Activated naive CD4-positive, alpha-beta T cell (primary cell): ENCODE measurements around the gene SLC35A3.
"Not testable (repeated sequence)": the region's sequence is repeated elsewhere in the genome, so short reads cannot be mapped to it uniquely, and the experiment has no call there.

Experiments
- DNase-seq, 4 experiments: peaks; one replicate each; lab custom pipeline; 2025; lab: John Stamatoyannopoulos, UW

The SLC35A3 gene

DNA sequence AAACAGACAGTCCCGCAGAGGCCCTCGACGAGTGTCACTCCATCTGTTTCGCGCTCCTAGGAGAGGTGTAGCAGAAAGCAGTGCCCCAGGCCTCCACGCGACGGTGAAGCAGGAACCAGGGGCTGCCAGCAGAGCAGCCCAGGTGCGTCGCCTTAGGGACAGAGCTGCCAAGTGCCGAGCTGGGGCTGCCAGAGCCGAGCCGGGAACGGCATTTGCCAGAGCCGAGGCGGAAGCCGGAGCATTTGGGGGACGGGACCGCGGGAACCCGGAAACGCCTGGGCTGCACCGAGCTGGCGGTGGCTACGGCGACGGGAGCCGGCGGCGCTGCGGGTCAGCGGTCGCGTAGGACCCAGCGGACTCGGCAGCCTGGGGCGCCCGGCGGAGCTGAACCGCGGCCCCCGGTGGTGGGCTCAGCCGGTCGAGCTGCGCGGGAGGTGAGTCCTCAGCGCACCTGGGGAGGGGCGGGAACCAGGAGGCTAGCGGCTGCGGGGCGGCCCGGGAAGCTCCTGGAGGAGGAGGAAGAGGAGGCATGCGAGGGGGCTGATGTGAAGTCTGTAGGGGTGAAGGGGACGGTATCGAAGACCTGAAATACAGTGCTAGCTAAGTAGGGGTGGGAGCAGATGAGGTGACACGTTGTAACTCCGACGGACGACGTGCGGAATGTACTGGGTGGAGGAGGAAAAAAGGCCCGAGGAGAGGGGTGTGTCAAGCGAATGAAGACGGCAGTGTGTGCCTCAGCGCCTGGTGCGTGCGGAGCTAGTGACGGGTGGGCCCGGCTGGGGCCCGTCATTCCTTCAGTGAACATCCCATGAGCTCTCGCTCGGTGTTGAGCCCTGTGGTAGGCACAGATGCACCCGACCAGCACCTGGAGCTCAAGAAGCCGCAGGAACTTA, at the start of gene SLC35A3:
SLC35A3 (plus strand) TSS at position 268 of the 893 bp plus-strand sequence. CDS start 23,559 bp downstream, outside the sequence.
- DNase-seq: peak; percentile 54 to 72 (median 62)

DNA sequence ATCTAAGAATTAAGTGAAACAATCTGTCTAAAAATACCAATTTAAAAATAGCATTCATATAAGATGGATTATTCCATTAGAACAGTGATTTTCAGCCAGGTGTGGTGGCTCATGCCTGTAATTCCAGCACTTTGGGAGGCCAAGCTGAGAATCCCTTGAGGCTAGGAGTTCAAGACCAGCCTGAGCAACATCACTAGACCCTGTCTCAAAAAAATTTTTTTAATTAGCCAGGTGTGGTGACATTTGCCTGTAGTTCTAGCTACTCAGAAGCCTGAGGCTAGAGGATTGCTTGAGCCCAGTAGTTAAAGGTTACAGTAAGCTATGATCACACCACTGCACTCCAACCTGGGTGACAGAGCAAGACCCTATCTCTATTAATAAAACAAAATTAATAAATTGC, 35.0 kb upstream of the SLC35A3 start:
- no peak for DNase-seq

DNA sequence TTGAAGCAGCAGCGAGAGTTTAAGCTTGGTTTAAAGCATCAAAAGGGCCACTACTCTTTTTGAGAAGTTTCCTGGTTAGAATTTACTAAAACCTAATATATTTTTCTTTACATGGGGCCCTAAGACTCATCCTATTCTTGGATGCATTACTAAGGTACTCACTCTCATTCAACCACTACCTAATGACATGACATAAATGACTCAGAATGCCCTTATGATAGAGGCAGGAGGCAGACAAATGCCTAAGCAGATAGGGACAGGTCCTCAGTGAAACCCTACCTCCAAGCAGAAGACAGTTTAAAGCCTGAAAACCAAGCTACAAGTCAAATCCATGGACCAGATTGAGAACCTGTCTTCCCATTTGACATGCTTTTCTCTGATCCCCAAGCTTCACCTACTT, 34.3 kb upstream of the SLC35A3 start:
- DNase-seq: no peak

DNA sequence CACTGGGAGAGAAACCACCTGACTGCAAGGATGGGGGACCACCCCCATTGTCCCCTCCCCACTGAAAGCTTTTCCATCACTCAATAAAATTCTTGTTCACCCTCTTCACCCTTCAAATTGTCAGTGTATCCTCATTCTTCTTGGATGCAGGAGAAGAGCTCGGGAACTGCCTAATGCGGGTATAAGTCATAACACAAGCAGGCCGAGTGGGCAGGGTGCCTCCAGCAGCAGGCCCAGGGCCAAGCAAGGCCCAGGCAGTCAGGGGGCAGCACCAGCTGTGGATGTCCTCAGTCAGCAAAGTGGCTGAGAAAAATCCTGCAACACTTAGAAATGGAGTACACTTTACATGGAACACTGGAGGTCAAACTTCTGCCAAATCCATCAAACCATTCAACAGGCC, 33.7 kb upstream of the SLC35A3 start:
- no peak for DNase-seq

DNA sequence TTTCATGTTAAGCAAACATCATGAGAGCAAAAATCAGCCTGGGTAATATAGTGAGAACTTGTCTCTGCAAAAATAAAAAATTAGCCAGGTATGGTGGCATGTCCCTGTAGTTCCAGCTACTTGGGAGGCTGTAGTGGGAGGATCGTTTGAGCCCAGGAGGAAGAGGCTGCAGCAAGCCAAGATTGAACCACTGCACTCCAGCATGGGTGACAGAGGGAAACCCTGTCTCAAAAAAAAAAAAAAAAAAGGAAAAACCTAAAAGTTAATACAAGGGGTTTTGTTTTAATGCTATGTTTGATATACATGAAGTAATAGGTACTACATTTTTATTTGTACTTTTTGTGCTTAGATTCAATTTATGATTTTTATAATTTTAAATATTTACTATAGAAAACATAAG, 27.1 kb upstream of the SLC35A3 start:
- no peak for DNase-seq

DNA sequence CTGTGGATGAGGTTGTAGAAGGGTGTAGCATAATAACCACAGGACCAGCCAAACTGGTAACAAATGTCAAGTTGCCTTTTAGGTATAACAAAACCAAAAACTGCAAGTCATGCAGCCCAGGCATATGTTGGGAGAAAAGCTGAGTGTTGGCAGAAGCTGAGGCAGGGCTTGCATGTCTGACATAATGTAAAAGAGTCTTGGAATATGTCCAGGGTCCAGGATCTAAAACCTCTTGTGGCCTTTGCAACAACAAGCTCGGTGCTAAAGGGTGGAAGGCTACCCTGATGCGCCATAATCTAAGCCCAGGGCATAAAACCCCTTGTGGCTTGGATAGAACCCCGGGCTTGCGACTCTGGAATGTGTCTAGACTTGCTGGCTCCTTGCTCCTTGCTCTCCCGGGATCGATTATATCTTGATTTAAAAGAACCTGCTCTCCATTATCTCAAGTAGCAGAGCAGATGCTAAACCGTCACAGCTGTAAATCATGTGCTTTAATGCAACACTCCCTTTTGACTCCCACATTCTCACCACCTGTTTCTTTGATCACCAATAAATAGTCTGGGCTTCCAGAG, 26.5 kb upstream of the SLC35A3 start:
- DNase-seq: no peak

DNA sequence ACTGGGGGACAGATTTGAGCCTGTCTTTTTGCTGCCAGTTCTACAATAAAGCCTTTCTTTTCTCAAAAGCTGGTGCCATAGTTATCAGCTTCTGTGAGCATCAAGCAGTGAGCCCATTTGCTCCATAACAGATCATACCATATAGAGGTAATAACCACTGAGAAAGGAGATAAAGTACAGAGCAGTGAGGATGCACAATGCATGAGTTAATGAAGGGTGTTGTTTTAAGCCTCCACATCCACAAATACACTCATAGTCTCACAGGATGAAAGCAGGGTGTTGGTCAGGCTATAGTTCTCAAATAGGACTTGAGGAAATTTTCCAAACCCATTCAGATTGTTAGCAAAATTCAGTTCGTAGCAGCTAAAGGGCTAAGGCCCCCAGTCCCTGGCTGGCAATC, 25.6 kb upstream of the SLC35A3 start:
- DNase-seq: no peak

DNA sequence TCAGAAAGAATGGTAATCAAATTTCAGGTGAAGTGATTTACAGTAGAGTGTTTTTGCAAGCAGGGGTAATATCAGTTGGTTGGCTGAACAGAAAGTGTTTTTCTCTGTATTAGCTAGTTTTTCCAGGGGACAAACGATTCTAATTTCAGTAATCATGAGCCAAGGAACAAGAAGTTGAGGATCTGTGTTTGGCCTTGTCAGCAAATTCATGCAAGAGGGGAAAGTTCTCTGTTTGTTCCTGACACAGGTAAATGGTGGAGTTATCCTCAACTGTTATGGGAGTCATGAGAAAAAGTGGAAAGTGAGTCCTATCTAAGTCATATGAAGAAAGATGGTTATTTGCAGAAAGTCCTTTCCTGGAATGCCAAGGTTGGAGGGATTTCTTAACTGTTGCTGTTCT, 24.6 kb upstream of the SLC35A3 start:
- no peak for DNase-seq

DNA sequence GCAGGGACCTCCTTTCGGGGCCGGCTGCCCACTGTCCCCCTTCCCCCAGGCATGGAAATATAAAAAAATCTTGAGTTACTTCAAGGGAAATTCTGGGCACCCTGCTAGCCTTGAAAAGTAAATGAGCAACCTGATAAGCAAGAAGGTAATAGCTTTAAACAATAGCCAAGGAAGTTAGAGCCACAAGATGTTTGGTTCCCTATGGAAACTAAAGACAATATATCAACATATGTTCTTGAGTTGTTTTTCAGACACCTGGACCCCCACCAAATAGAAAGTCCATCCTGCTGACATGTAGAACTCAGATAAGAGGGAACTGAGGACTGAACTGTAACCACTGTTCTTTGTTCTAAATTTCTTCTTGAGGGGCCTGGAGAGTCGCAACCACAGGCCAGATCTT, 19.3 kb upstream of the SLC35A3 start:
- DNase-seq: no peak

DNA sequence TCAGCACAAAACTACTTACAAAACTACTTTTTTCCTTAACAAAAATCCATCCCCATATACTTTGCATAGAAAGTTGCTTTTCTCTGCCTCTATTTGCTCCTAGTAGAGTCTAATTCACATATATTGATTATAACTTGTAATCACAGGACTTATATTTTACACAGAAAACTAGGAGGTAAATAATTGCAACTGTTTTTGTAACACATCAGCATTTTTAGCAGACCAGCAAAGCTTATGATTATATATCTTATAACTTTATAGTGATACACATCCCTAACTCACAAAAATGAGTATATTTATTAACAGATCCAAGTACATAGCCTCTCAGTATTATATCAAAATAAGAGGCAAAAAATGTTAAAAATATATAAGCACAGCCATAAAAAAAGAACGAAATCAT, 17.3 kb upstream of the SLC35A3 start:
- DNase-seq: no peak

DNA sequence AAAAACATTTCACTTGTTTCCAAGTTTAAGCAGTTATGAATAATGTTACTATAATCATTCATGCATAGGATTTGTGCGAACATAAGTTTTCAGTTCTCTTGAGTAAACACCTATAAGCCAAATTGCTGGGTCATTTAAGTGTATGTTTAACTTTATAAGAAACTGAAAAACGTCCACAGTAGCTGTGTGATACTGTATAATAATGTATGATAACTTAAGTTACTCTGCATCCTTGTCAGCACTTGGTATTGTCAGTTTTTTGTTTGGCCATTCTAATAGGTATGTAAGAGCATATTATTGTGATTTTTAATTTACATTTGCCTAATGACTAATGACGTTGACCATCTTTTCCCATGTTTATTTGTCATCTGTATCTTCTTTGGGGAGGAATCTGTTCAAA, 14.4 kb upstream of the SLC35A3 start:
- no peak for DNase-seq

DNA sequence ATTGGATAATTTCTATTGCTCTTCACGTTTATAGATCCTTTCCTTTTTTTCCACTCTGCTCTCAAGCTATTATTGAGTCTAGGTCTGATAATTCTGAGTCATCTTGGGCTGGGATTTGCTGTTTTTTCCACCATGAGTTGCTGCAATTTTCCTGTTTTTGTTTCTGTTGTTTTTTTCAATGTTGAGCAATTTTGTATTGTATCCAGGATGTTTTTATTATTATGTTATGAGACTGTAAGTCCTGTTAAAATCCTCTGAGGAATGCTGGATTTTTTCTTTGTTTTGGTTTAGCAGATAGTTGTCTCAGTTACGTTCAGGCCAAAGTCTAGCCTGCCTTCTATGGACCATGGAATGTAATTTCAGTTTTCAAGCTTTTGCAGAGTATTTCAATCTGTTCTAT, 13.0 kb upstream of the SLC35A3 start:
- no peak for DNase-seq

DNA sequence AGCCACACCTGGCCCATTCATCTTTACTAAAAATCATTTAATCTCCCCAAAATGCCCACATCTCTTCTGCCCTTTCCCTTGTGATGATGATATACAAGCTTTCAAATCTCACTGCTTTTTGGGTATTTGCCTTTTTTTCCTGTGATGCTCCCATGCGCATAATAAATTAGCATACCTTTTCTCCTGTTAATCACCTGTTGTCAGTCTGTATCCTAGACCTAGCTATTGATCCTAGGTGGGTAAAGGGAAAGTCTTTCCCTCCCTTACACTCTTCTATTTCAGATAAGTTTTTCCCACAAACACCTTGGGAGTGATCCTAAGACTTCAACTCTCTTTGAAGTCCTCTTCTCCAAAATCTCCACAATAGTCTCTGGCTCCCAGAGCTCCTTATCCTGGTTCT, 12.0 kb upstream of the SLC35A3 start:
- no peak for DNase-seq

DNA sequence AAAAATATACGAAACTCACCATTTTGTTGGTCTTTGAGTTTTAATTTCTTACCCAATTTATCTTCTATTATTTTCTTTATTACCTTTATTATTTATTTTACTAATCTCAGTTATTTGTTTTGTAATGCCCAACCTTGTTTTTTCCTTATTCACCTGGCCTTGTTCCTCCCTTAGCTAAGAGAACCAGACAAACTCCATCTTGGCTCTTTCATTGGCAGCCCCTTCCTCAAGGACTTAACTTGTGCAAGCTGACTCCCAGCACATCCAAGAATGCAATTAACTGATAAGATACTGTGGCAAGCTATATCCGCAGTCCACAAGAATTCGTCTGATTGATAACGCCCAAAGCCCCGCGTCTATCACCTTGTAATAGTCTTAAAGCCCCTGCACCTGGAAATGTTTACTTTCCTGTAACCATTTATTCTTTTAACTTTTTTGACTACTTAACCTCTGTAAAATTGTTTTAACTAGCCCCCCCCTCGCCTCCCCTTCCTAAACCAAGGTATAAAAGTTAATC, 10.5 kb upstream of the SLC35A3 start:
- not testable (repeated sequence) for DNase-seq

DNA sequence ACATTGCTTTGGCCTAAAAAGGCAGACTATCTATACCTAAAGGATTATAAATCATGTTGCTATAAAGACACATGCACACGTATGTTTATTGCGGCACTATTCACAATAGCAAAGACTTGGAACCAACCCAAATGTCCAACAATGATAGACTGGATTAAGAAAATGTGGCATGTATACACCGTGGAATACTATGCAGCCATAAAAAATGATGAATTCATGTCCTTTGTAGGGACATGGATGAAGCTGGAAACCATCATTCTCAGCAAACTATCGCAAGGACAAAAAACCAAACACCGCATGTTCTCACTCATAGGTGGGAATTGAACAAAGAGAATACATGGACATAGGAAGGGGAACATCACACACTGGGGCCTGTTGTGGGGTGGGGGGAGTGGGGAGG, 9.5 kb upstream of the SLC35A3 start:
- not testable (repeated sequence) for DNase-seq

DNA sequence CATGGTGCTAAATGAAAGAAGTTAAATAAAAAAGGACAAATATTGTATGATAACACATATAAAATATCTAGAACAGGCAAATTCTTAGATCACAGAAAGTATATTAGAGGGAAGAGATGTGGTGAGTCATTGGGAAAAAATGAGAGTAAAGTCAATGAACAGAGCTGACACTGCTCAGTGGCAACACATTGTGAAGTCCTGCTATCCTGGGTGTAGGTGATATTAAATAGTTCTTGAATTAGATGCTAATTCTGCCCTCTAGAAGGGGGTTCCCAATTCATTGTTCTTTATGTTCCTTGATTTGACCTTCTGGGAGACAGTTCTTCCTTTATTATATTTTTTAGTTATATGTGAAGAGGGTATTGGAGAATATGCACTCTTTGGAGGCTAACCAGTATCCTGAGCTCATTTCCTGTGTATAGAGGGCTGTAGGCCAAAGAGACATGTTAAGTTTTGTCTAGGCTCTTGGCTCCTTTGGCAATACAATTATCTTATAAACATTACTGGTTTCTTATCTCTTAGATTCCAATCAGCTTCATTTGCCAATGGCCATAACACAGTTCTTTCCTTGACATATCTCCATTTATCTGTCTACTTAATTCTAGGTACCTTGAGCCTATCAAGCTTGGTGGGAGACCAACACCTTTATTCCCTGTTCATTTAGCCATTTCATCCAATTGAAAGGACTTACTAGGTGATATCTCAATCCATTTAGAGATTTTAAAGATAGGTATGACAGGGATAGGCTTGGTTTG, 6.6 kb upstream of the SLC35A3 start:
- no peak for DNase-seq

DNA sequence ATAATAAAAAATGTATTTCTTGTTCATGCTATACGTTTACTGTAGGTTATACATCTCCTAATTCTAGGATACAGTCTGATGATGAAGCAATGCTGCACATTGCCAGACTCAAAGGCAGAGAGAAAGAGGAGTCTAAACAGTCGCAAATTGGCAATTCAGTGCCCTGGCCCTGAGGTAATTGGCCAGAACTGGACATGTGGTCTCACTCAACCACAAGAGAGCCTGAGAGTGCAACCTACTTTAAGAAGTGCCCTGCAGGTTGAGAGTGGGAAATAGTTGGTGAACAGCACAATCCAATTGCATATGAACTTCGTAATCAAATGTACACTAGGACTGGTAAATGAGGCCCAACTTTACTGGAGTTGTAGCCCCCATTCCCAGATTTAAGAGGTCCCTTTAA, 5.0 kb upstream of the SLC35A3 start:
- no peak for DNase-seq

DNA sequence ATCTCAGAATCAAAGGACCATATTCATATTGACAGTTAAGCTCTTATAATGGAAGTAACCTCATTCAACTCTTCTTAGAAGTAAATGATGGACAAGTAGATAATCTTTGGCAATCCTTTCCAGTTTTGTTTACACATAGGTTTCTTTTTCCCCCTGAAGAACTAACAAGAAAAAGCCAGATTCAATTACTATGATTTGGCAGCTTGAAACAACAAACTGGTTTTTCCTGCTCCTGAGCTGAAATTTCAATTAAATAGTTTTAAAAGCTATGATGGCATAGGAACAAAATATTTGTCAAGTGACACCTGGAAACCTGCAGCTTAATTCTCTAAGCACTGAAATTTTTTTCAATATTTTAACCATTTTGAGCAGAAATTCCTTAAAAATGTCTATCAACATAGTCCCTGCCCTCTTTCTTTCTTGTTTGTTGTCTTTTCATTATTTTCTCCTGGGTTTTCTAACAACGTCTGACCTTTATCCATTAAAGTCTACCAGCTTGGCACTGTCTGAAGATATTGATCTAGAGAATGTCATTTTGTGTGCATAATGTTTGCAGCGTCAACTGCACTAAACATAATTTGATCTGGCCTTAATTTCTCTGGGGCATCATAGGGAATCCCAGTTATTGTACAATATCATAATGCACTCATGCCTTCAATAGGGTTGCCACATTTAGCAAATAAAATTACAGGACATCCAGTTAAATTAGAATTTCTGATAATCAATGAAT, 4.0 kb upstream of the SLC35A3 start:
- DNase-seq: no peak

DNA sequence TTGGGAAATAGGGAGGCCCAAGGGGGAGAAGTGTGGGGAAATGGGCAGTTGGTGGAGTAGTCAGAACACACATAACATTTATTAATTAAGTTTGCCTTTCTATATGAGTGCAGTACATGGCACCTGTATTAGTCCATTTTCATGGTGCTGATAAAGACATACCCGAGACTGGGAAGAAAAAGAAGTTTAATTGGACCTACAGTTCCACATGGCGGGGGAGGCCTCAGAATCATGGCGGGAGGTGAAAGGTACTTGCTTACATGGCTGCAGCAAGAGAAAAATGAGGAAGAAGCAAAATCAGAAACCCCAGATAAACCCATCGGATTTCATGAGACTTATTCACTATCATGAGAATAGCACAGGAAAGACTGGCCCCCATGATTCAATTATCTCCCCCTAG, 1.6 kb upstream of the SLC35A3 start:
- DNase-seq: no peak

DNA sequence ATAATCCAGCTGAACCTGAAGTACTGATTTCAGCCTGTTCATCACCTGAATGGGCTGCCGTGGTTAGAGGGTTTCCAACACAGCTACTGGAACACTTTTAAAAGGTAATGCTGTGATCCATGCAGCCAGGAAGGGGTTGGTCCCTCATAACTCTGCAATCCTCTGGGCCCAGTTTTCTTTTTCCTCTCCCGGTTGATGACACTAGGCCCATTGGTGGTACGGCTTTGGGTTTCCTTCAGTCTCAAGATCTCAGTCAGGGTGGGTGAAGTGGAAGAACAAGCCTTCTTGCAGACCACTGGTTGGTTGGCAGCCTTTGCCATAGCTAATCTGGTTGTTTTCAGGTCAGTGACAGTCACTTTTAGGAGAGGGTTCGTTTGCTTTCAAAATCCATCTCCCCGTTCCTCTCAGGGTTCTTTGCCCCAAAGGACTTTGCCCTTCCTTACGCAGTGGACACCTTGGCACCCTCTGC, 502 bp upstream of the SLC35A3 start:
- DNase-seq: no peak

DNA sequence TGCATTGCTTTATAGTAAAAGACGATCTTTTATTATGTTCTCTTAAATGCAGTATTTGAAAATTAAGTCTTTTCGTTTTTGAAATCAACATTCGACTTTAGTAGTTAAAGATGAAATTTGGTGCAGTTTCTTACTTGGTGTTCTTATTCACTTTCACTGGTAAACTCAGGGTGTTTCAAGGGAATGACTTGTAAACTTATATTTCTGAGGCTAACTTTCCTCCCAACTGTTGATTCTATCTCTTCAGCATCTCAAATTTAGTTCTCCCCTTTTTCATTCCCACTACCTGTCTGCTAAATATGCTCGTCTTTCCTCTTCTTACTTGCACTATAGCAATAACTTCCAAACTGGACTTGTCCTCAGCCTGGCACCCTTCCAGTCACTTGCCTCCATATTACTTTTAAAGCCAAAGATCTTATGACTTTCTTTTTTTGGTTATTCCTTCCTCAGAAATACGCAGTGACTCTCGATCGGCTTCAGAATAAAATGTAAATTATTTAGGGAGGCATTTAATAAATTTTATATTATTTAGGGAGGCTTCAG, 988 bp downstream of the SLC35A3 start:
- no peak for DNase-seq

DNA sequence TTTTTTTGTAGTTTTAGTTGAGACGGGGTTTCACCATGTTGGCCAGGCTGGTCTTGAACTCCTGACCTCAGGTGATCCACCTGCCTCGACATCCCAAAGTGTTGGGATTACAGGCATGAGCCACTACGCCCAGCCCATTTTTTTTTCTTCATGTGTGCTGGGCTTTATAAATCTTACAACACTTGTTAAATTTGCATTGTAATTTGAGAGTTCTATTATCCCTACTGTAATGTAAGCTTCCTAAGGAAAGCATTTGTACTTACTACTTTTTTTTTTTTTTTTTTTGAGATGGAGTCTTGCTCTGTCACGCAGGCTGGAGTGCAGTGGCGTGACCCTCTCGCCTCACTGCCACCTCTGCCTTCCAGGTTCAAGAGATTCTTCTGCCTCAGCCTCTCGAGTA, 2.3 kb downstream of the SLC35A3 start:
- not testable (repeated sequence) for DNase-seq
